HG03108 (cell line): Measurements from ENCODE around the gene SLC25A25.

ENCODE experiments used
- ATAC-seq: cut with Tn5 transposase; IDR thresholded peaks from one replicate; pipeline ENCODE4 v1.9.1; 2021; ENCODE audit warnings: moderate library complexity; ENCODE audit not compliant: unreplicated experiment

Gene SLC25A25

DNA sequence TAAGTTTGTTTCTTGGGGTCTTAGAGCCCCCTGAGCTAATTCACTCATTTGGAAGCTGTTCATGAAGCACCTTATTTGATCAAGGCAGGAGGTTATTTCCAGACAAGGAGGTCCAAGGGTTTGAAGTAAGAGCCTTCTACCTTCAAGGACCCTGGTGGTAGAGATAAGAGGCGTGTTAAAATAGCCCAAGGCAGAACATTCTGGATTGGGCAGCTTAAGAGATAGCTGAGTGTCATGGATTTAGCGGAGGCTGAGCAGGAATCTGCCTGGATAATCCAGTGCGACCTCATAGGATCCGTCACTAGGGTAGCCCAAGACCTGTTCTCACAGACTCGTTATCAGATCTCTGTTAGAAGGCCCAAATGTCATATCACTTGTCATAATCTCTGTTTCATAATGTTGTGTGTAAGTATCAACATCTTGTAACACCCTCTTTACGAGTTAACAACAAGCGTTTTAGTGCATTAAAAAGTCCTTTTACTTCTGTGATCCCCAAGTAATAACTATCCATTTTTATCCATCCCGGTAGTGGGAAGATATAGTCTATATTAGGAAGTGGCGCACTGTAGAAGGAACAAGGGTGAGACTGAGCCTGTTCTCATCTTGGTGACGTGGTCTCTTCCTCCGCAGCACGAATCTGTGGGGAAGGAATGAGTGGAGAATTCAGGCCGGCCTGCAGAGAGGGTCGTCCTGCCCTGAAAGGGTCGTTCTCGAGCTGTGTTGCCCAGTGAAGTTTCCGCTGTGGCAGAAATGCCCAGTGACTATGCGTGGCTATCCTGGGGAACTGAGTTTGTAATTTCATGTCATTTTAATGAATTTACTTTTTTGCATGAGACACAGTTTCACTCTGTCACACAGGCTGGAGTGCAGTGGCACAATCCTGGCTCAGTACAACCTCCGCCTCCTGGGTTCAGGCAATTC lies 28.8 kb downstream of the SLC25A25 start:
- no peak for ATAC-seq

GRCh38 chr9:128097543-128098296 lies 29.7 kb downstream of the SLC25A25 start:
- no peak for ATAC-seq

- ATAC-seq = no peak
Observed at GRCh38 chr9:128098297-128099230, 30.5 kb downstream of the SLC25A25 start.

- ATAC-seq = no peak
Observed at GRCh38 chr9:128099231-128099931, 31.3 kb downstream of the SLC25A25 start.

DNA sequence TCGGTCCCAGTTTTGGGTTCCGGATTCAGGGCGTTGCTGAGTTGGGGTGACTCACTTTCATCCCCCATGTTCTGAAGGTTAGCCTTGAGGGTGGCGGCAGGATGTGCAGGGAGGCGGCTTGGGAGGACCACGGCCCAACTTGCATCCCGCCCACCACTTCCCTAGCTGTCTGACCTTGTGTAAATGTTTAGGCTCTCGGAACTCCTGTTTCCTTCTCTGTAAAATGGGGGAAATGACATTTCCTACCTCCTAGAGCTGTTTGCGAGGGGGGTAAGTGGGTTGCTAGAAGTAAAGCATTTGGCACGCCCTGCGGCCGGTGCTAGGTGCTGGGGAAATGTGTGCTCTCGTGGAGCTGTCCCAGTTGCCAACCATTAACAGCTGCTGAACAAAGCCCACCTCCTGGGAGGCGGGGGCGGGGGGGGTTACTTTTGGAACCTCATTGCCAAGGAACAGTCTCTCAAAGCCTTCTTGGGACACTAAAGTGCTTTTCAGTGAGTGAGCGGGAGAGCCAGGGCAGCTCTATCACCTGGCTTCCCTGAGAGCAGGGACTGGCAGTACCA lies 32.0 kb downstream of the SLC25A25 start:
- no peak for ATAC-seq

DNA sequence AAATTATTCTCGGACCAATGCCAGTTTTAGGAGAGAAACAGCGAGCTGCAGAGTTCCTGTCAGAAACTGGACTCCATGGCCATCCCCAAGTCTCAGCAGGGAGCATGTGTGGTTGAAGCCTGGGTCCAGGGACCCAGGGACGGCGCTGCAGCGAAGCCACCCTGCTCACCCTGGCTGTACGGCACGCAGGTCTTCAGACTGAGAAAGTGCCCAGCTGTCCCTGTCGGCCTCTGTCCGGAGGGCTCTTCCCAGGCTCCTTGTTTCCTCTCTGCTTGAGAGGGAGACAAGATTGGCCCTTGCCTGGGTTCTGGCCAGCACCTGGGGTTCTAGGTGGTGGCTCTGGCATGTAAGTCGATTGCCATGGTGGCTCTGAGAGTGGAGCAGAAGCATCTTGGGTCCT lies 32.5 kb downstream of the SLC25A25 start:
- ATAC-seq = no peak

DNA sequence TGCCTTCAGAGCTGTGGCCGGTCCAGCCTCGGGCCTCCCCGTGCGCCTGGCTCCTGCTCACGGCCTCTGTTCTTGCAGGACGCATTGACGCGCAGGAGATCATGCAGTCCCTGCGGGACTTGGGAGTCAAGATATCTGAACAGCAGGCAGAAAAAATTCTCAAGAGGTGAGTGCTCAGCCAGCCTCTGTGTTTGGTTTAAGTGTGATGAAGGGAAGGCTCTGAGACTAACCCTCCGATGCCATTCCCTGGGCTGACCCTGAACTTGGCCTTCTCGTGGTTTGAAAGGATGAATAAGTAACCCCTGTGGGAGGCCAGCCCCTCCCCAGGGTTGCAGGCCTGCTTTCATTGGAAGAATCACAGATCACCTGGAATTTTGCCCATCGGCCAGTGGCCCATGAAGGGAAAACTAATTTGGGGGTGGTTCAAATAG lies 33.2 kb downstream of the SLC25A25 start:
- no peak for ATAC-seq

DNA sequence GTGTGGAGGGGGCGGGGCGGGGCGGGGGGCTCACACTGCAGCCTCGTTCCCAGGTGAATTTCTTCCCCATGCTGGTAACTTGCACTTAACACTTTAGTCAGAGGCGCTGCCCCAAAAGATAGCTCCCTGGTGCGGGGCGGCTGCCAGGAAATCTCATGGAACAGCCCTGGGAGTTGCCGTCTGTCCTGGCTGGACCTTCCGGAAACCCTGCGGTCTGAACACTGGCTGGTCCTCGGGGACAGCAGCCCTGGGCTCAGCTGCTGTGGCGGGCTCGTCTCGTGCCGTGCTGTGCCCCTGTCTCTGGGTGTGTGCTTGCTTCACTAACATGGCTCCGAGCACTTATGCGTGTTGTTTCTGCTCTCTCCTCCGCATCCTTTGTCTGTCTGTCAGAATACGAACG lies 33.7 kb downstream of the SLC25A25 start:
- no peak for ATAC-seq

DNA sequence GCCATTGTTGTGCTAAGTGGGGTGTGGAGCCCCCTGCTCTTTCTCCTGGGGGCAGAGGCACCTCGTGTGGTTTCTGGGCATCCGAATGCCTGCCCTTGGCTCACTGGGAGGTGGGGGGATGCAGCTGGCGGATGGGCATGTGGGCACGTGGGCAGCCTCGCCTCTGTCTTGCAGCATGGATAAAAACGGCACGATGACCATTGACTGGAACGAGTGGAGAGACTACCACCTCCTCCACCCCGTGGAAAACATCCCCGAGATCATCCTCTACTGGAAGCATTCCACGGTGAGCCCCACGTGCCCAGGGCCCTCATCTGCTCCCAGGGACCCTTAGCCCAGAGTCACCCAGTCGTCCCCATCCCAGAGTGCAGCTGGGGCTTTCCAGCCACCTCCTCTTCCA lies 34.2 kb downstream of the SLC25A25 start:
- no peak for ATAC-seq

- ATAC-seq = no peak
Observed at GRCh38 chr9:128102861-128103588, 35.0 kb downstream of the SLC25A25 start.

DNA sequence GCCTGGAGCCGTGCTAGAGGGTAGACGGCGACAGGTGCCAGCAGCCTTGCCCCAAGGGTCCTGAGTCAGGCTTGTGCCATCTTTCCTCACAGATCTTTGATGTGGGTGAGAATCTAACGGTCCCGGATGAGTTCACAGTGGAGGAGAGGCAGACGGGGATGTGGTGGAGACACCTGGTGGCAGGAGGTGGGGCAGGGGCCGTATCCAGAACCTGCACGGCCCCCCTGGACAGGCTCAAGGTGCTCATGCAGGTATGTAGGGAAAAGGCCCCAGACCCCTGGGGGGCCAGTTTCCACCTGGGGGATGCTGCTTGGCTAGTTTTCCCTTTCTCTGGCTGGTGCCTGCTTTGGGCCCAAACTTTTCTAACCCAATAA lies 35.5 kb downstream of the SLC25A25 start:
- ATAC-seq = no peak

DNA sequence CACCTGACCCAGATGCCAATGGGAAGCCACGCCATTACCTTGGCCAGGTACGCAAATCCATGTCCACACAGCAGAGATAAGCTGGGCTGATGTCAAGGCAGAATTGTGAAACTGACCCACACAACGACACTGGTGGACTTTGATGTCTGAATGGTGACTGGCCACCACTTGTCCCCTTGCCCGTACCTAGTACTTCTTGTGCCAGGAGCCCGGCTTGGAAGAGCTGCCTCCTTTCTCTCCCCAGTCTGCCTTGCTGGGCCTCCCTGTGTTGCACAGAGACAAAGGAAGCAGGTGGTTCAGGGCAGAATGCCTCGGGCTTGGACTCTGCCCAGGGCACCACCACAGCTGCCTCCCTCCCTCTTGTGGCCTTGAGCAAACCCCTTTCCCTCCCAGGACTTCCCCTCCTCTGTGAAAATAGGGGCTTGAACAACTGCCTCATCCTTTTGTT lies 36.2 kb downstream of the SLC25A25 start:
- ATAC-seq = no peak

GRCh38 chr9:128105538-128106175 lies 37.6 kb downstream of the SLC25A25 start:
- ATAC-seq = no peak

DNA sequence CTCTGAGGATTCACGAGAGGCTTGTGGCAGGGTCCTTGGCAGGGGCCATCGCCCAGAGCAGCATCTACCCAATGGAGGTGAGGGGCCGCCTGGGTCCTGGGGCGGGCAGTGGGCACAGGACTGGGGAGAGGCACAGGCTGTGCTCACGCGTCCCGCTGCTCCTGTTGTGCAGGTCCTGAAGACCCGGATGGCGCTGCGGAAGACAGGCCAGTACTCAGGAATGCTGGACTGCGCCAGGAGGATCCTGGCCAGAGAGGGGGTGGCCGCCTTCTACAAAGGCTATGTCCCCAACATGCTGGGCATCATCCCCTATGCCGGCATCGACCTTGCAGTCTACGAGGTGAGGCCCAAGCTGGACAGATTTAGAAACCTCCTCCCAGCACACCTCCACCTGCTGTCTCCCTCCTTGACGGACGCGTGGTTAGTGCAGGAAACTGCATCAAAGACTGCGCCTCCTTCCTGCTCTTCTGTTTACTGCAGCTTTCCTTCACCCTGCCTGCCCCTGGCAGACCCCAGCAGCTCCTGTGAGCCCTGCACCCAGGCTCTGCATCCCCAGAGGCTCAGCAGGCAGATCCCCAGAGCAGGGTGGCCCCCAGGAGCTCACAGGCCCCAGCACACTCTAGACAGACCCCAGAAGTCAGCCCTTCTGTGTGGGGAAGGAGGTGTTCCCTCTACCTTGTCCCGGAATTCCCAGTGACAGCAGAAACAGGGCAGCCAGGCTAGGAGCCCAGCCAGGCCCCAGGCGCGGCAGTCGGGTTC lies 38.3 kb downstream of the SLC25A25 start:
- ATAC-seq = no peak

DNA sequence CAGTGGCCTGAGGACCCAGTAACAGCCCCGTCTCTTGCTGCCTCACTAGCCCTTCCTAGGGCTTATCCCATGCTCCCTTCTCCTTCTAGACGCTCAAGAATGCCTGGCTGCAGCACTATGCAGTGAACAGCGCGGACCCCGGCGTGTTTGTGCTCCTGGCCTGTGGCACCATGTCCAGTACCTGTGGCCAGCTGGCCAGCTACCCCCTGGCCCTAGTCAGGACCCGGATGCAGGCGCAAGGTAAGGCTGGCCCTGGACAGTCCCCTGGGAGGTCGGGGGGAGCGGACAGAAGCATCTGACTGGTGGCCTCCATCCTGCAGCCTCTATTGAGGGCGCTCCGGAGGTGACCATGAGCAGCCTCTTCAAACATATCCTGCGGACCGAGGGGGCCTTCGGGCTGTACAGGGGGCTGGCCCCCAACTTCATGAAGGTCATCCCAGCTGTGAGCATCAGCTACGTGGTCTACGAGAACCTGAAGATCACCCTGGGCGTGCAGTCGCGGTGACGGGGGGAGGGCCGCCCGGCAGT lies 39.0 kb downstream of the SLC25A25 start:
- ATAC-seq = no peak

DNA sequence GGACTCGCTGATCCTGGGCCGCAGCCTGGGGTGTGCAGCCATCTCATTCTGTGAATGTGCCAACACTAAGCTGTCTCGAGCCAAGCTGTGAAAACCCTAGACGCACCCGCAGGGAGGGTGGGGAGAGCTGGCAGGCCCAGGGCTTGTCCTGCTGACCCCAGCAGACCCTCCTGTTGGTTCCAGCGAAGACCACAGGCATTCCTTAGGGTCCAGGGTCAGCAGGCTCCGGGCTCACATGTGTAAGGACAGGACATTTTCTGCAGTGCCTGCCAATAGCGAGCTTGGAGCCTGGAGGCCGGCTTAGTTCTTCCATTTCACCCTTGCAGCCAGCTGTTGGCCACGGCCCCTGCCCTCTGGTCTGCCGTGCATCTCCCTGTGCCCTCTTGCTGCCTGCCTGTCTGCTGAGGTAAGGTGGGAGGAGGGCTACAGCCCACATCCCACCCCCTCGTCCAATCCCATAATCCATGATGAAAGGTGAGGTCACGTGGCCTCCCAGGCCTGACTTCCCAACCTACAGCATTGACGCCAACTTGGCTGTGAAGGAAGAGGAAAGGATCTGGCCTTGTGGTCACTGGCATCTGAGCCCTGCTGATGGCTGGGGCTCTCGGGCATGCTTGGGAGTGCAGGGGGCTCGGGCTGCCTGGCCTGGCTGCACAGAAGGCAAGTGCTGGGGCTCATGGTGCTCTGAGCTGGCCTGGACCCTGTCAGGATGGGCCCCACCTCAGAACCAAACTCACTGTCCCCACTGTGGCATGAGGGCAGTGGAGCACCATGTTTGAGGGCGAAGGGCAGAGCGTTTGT lies 39.6 kb downstream of the SLC25A25 start:
- ATAC-seq = no peak
